Endodermal cell (in vitro differentiated cells): ENCODE data around the gene STX12. TPM values are rescaled to one million over a fixed set of nuclear protein-coding genes. Genes with fewer than 3 reads are reported as not detected.

Source experiments
- DNase-seq: peaks from one replicate; pipeline ENCODE4 v3.0.0-alpha.2; 2017
- H3K27ac ChIP-seq: 2 replicates; pipeline ENCODE4 v1.5.1; 2013; ENCODE audit warnings: mild to moderate bottlenecking, low read depth, low read length, moderate library complexity
- H3K27me3 ChIP-seq: 2 replicates; pipeline ENCODE4 v1.6.1; 2013; ENCODE audit warnings: mild to moderate bottlenecking, low read length, moderate library complexity; ENCODE audit not compliant: insufficient read depth, control insufficient read depth, poor library complexity, severe bottlenecking
- H3K36me3 ChIP-seq: 2 replicates; pipeline ENCODE4 v1.7.0; 2013; ENCODE audit warnings: mild to moderate bottlenecking, low read length, moderate library complexity; ENCODE audit not compliant: control insufficient read depth, insufficient read depth
- H3K4me1 ChIP-seq: one replicate; pipeline ENCODE4 v1.7.0; 2013; ENCODE audit warnings: low read length; ENCODE audit not compliant: control insufficient read depth, insufficient read depth
- H3K4me3 ChIP-seq: 2 replicates; pipeline ENCODE4 v1.5.1; 2013; ENCODE audit warnings: mild to moderate bottlenecking, low read length, moderate library complexity
- H3K9ac ChIP-seq: 2 replicates; pipeline ENCODE4 v1.6.1; 2013; ENCODE audit warnings: mild to moderate bottlenecking, low read length, moderate library complexity; ENCODE audit not compliant: poor library complexity, severe bottlenecking; ENCODE audit errors: extremely low read depth
- H3K9me3 ChIP-seq: 2 replicates; pipeline ENCODE4 v1.6.1; 2013; ENCODE audit warnings: mild to moderate bottlenecking, low read length, moderate library complexity; ENCODE audit not compliant: control insufficient read depth
- H3K27ac Mint-ChIP-seq: 2 replicates; pipeline ENCODE4 v1.8.0; 2020; ENCODE audit warnings: mixed read lengths
- H3K27me3 Mint-ChIP-seq: 2 replicates; pipeline ENCODE4 v1.8.0; 2021; ENCODE audit warnings: mild to moderate bottlenecking, mixed read lengths; ENCODE audit not compliant: insufficient read depth
- H3K36me3 Mint-ChIP-seq: 2 replicates; pipeline ENCODE4 v1.8.0; 2020; ENCODE audit warnings: low read depth, mixed read lengths
- H3K4me1 Mint-ChIP-seq: 2 replicates; pipeline ENCODE4 v1.8.0; 2020; ENCODE audit warnings: mixed read lengths
- H3K4me3 Mint-ChIP-seq: 2 replicates; pipeline ENCODE4 v1.8.0; 2020; ENCODE audit warnings: mild to moderate bottlenecking, moderate library complexity, mixed read lengths
- H3K9me3 Mint-ChIP-seq: 2 replicates; pipeline ENCODE4 v1.8.0; 2020; ENCODE audit warnings: mild to moderate bottlenecking, mixed read lengths
- CTCF ChIP-seq: fragments of 200-600 bp; sonication (generic); conservative IDR thresholded peaks from 2 replicates; pipeline ENCODE4 v1.5.0; 2021; ENCODE audit warnings: antibody characterized with exemption, mild to moderate bottlenecking
- WGBS, 2 experiments: methylation state at CpG; one replicate each; pipeline versions ENCODE4 v1.1.5 to v1.1.7; 2013; ENCODE audit warnings: missing lambda C conversion rate in 2 of 2, mixed read lengths in 1 of 2; ENCODE audit not compliant: insufficient coverage in 1 of 2, insufficient read length in 1 of 2; 5-methylcytosine and 5-hydroxymethylcytosine counted together
- total RNA-seq, 2 donors: library from RNA; stranded (reverse); fragmentation: NEBNext Ultra II Directional in 1 of 2; extraction: Animal tissue kit (Norgen Biotek cat#: 25700) in 1 of 2; gene quantifications; 2 replicates in 1 of 2; 3 replicates in 1 of 2; pipeline ENCODE4 v1.2.1, GENCODE V29; 2021

STX12 gene
- total RNA-seq, 2 donors from 2014 or later = 19.5 to 23.3 TPM

GRCh38 chr1:27755865-27756264, 17.2 kb upstream of the STX12 start:
- peaks cover 40% of the 10 kb centered on the region for H3K36me3 ChIP-seq
- H3K9me3 Mint-ChIP-seq = no peaks in the 10 kb centered on the region
- TF ChIP-seq CTCF = no peak
- WGBS, 2 experiments = 93 to 97% methylated on average over 3 to 4 of the region's 4 CpGs
- DNase-seq = no peak
- H3K9ac ChIP-seq = no peak overlapping the region
- H3K27me3 Mint-ChIP-seq = no peaks in the 10 kb centered on the region
- H3K4me3 Mint-ChIP-seq = no peak overlapping the region
- no peaks in the 10 kb centered on the region for H3K27me3 ChIP-seq
- peaks cover 2% of the 10 kb centered on the region for H3K4me1 Mint-ChIP-seq
- H3K36me3 Mint-ChIP-seq = peaks cover 35% of the 10 kb centered on the region
- H3K9me3 ChIP-seq = no peaks in the 10 kb centered on the region
- no peak overlapping the region for H3K4me3 ChIP-seq
- no peak overlapping the region for H3K27ac ChIP-seq
- no peak overlapping the region for H3K27ac Mint-ChIP-seq
- H3K4me1 ChIP-seq = no peaks in the 10 kb centered on the region

- Mint-ChIP-seq H3K4me3 (no peak overlapping the region), H3K27ac (peak overlapping the region; percentile 8), H3K27me3 (no peaks in the 10 kb centered on the region), H3K9me3 (no peaks in the 10 kb centered on the region), H3K4me1 (peaks cover 2% of the 10 kb centered on the region), H3K36me3 (peaks cover 30% of the 10 kb centered on the region)
- H3K9ac ChIP-seq = no peak overlapping the region
- no peak for DNase-seq
- H3K36me3 ChIP-seq = peaks cover 33% of the 10 kb centered on the region
- TF ChIP-seq CTCF = no peak
- no peak overlapping the region for H3K4me3 ChIP-seq
- no peak overlapping the region for H3K27ac ChIP-seq
- no peaks in the 10 kb centered on the region for H3K27me3 ChIP-seq
- 90 to 100% methylated on average over 2 of the region's 2 CpGs for WGBS, 2 experiments
- no peaks in the 10 kb centered on the region for H3K4me1 ChIP-seq
- H3K9me3 ChIP-seq = no peaks in the 10 kb centered on the region
Measured at GRCh38 chr1:27759236-27759635, 13.8 kb upstream of the STX12 start.

- H3K9me3 ChIP-seq = no peaks in the 10 kb centered on the region
- H3K27ac Mint-ChIP-seq = no peak overlapping the region
- H3K27me3 Mint-ChIP-seq = no peaks in the 10 kb centered on the region
- H3K4me1 Mint-ChIP-seq = peaks cover 2% of the 10 kb centered on the region
- H3K4me3 ChIP-seq = no peak overlapping the region
- no peak overlapping the region for H3K9ac ChIP-seq
- peak; percentile 53 for TF ChIP-seq CTCF
- H3K36me3 ChIP-seq = peaks cover 22% of the 10 kb centered on the region
- 90 to 100% methylated on average over 1 to 3 of the region's 3 CpGs for WGBS, 2 experiments
- no peak overlapping the region for H3K4me3 Mint-ChIP-seq
- H3K27me3 ChIP-seq = no peaks in the 10 kb centered on the region
- H3K9me3 Mint-ChIP-seq = no peaks in the 10 kb centered on the region
- peaks cover 23% of the 10 kb centered on the region for H3K36me3 Mint-ChIP-seq
- H3K27ac ChIP-seq = no peak overlapping the region
- no peaks in the 10 kb centered on the region for H3K4me1 ChIP-seq
- DNase-seq = no peak
Measured at GRCh38 chr1:27760426-27760825, 12.6 kb upstream of the STX12 start.
